CD4-positive, alpha-beta T cell treated with Interleukin-4 for 4 hours (primary cell): ENCODE data around the gene DLG2.
"Not testable (repeated sequence)": the region's sequence is repeated elsewhere in the genome, so short reads cannot be mapped to it uniquely, and the experiment has no call there.

Experiments
- DNase-seq: peaks from one replicate; pipeline ENCODE4 v3.0.0-alpha.2; 2020

Gene DLG2

GRCh38 chr11:85438328-85438727 is 188.8 kb downstream of the DLG2 start:
- DNase-seq: no peak

- no peak for DNase-seq
Measured at GRCh38 chr11:85431319-85431718, 195.8 kb downstream of the DLG2 start.

GRCh38 chr11:85423794-85424193 is 203.3 kb downstream of the DLG2 start:
- DNase-seq: no peak

- DNase-seq: no peak
Measured at GRCh38 chr11:85423316-85423715, 203.8 kb downstream of the DLG2 start.

GRCh38 chr11:85414175-85414574 is 213.0 kb downstream of the DLG2 start:
- DNase-seq: no peak

- DNase-seq: no peak
Measured at GRCh38 chr11:85407648-85408047, 219.5 kb downstream of the DLG2 start.

GRCh38 chr11:85406841-85407240 is 220.3 kb downstream of the DLG2 start:
- no peak for DNase-seq

- DNase-seq: no peak
Measured at GRCh38 chr11:85406316-85406715, 220.8 kb downstream of the DLG2 start.

GRCh38 chr11:85395515-85396055 is 231.6 kb downstream of the DLG2 start:
- DNase-seq: not testable (repeated sequence)

GRCh38 chr11:85394283-85394682 is 232.9 kb downstream of the DLG2 start:
- no peak for DNase-seq

- DNase-seq: no peak
Measured at GRCh38 chr11:85391141-85391540, 236.0 kb downstream of the DLG2 start.

GRCh38 chr11:85385547-85385946 is 241.6 kb downstream of the DLG2 start:
- DNase-seq: no peak

GRCh38 chr11:85385111-85385510 is 242.0 kb downstream of the DLG2 start:
- no peak for DNase-seq

- DNase-seq: no peak
Measured at GRCh38 chr11:85379066-85379465, 248.1 kb downstream of the DLG2 start.

GRCh38 chr11:85377901-85378300 is 249.2 kb downstream of the DLG2 start:
- DNase-seq: no peak

- no peak for DNase-seq
Measured at GRCh38 chr11:85359859-85360258, 267.3 kb downstream of the DLG2 start.

- no peak for DNase-seq
Measured at GRCh38 chr11:85355921-85356320, 271.2 kb downstream of the DLG2 start.

- not testable (repeated sequence) for DNase-seq
Measured at GRCh38 chr11:85349539-85349938, 277.6 kb downstream of the DLG2 start.

- DNase-seq: no peak
Measured at GRCh38 chr11:85348945-85349344, 278.2 kb downstream of the DLG2 start.

- DNase-seq: no peak
Measured at GRCh38 chr11:85347291-85347690, 279.9 kb downstream of the DLG2 start.

- no peak for DNase-seq
Measured at GRCh38 chr11:85346484-85346883, 280.7 kb downstream of the DLG2 start.

GRCh38 chr11:85340846-85341245 is 286.3 kb downstream of the DLG2 start:
- not testable (repeated sequence) for DNase-seq

GRCh38 chr11:85318573-85318972 is 308.6 kb downstream of the DLG2 start:
- no peak for DNase-seq

GRCh38 chr11:85316967-85317366 is 310.2 kb downstream of the DLG2 start:
- DNase-seq: no peak

- DNase-seq: no peak
Measured at GRCh38 chr11:85313741-85314140, 313.4 kb downstream of the DLG2 start.

GRCh38 chr11:85310479-85310878 is 316.7 kb downstream of the DLG2 start:
- DNase-seq: no peak
